ENCODE data around the gene RIPOR2. TPM values are rescaled to one million over a fixed set of nuclear protein-coding genes. Genes with fewer than 3 reads are reported as not detected.
A peak's percentile ranks its signal among the peaks of the same experiment; 100 is the strongest.

The RIPOR2 gene
- total and polyA plus RNA-seq, 11 donors: 0.76 to 14.2 (median 4.2) TPM

DNA sequence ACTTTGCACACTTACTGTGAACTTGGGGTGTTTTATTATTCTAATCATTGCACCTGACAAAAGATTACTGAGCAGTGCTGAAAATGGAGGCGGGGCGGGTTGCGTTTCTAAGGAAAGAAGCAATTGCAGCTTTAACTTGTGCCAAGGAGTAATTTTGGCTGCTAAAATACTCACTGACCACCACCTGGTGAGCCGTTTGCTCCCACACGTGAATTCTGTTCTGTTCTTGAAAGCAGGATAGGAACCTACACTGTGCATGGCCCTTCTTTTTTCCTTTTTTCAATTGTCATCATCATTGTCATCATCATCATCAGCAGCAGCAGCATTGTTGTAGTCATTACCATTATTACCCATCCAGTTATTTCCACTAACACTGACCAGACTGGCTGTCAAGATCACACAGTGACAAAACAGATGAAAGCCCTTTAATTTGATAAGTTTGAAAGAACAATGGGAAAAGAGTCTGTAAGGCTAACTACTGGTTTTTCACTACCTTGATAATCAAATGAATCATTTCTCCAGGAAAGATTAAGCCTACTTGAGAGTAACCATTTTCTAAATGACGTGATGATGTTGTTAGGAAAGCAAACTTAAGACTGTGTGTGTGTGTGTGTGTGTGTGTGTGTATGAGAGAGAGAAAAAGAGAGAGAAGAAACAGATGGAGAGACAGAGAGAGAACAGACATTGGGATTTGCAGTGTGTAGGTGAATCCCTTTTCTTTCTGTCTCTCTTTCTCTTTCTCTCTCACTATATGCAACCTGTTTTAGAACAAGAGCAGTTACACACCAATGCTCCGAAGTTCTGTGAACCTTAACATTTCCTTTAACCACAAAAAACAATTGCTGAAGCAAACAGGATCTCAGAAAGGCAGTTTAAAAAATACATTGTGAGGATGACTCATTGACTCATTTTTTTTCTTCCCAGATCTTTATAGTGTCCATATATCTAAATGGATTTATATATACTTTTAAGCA, 3.8 kb downstream of the RIPOR2 start:
- Histone ChIP-seq H3K4me3 (peak overlapping the region in 1 of 12 donors; percentile 58), H3K9me3 (no peaks in the 10 kb centered on the region), H3K27ac (peak overlapping the region in 6 of 12 donors; percentile 34 to 83 (median 48)), H3K36me3 (no peaks in the 10 kb centered on the region), H3K27me3 (no peaks in the 10 kb centered on the region), H3K4me1 (peaks cover 5 to 71% (median 25%) of the 10 kb centered on the region in 12 donors)
- WGBS, 4 donors: 46 to 58% (median 52%) methylated on average over 7 of the region's 7 CpGs
- TF ChIP-seq, protein P1, sequence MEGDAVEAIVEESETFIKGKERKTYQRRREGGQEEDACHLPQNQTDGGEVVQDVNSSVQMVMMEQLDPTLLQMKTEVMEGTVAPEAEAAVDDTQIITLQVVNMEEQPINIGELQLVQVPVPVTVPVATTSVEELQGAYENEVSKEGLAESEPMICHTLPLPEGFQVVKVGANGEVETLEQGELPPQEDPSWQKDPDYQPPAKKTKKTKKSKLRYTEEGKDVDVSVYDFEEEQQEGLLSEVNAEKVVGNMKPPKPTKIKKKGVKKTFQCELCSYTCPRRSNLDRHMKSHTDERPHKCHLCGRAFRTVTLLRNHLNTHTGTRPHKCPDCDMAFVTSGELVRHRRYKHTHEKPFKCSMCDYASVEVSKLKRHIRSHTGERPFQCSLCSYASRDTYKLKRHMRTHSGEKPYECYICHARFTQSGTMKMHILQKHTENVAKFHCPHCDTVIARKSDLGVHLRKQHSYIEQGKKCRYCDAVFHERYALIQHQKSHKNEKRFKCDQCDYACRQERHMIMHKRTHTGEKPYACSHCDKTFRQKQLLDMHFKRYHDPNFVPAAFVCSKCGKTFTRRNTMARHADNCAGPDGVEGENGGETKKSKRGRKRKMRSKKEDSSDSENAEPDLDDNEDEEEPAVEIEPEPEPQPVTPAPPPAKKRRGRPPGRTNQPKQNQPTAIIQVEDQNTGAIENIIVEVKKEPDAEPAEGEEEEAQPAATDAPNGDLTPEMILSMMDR (IDR thresholded peaks at IDR 0.05): no peak
- TF ChIP-seq POLR2A (IDR thresholded peaks at IDR 0.05): no peak
- intact Hi-C loops (cut with DNase I): loop anchor here in 1 of 10 donors (10.0 kb wide), 1 partner anchor 77 kb away; no protein-coding TSS in a partner anchor
- ATAC-seq (no peak), DNase-seq (no peak)

DNA sequence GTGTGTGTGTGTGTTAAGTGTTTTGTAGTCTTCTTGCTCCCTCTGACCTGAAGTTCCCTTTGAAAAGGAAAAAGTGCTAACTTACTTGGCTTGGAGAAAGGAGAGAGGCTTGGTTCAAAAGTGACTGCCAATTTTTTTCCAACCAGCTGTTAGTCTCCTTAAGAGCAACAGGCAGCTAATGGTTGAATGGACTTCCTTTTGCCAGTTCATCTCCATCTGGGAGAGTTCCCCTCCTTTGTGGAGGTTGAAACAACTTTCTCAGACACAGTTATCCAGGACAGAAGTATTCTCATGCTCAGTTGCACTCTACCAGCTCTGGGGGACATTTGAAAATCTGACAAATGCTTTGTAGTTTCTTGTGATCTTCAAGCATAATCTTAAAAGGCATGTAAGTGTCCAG, 4.5 kb downstream of the RIPOR2 start:
- Histone ChIP-seq H3K4me3 (peak overlapping the region in 1 of 12 donors; percentile 58), H3K27me3 (no peaks in the 10 kb centered on the region), H3K27ac (peak overlapping the region in 7 of 12 donors; percentile 34 to 83 (median 51)), H3K36me3 (no peaks in the 10 kb centered on the region), H3K9me3 (no peaks in the 10 kb centered on the region), H3K4me1 (peaks cover 5 to 66% (median 25%) of the 10 kb centered on the region in 12 donors)
- ATAC-seq: peak; percentile 34 to 59 (median 44)
- peak in 1 of 5 donors; percentile 21 for DNase-seq
- TF ChIP-seq, protein P1 (IDR thresholded peaks at IDR 0.05): no peak
- TF ChIP-seq POLR2A (IDR thresholded peaks at IDR 0.05): no peak
- intact Hi-C loops (cut with DNase I): loop anchor here in 1 of 10 donors (10.0 kb wide), 1 partner anchor 76 kb away; no protein-coding TSS in a partner anchor

DNA sequence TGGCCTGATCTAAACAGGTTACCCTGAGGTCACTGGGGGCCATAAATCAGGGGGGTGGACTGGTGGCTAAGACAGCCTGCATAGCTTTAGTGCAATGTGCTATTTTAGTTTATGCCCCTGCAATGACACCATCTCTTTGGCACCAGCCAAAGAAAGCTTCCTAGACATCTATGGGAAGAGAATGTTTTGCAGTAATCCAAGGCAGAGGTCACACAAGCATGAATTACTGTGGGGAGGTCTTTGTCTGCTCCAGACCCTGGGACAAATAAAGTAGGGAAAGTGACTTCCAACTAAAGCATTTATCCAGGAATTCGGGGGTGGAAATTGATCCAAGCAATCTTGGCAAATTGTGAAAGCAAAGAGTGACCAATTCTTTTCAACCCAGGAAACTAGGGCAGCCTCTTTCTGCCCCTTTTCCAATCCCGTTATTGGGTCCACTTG, 5.3 kb downstream of the RIPOR2 start:
- TF ChIP-seq, protein P1 (IDR thresholded peaks at IDR 0.05): no peak
- TF ChIP-seq POLR2A (IDR thresholded peaks at IDR 0.05): no peak
- ATAC-seq (peak; percentile 79 to 95 (median 94)), DNase-seq (peak in 4 of 5 donors; percentile 41 to 54 (median 45))
- Histone ChIP-seq H3K4me3 (peak overlapping the region in 1 of 12 donors; percentile 6), H3K27me3 (no peaks in the 10 kb centered on the region), H3K9me3 (no peaks in the 10 kb centered on the region), H3K4me1 (peaks cover 5 to 66% (median 25%) of the 10 kb centered on the region in 12 donors), H3K27ac (peak overlapping the region in 10 of 12 donors; percentile 8 to 83 (median 56)), H3K36me3 (no peaks in the 10 kb centered on the region)
- WGBS, 4 donors: 2 to 21% (median 15%) methylated on average over 2 of the region's 2 CpGs
- intact Hi-C loops (cut with DNase I): loop anchor here in 1 of 10 donors (10.0 kb wide), 1 partner anchor 76 kb away; no protein-coding TSS in a partner anchor

DNA sequence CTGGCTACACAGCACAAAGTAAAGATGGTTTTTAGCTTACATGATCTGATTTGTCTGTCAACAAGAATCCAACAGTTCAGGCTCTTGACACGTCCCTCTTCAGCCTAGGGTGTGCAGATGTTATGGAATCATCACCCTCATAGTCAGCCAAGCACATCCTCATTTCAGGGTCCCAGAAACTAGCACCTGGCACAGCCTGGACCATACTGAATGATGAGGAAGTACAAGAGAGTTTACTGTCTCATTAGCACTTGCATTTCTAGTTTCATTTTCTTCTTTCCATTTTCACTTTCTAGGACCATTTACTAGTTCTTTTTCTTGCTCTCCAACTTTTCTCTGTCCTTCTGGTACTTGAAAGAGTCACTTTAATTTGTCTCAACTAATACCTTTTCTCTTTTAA, 6.5 kb downstream of the RIPOR2 start:
- WGBS, 4 donors: 27 to 46% (median 36%) methylated on average over 1 of the region's 1 CpG
- intact Hi-C loops (cut with DNase I): no loop called here

More for the DNA sequence above, 6.5 kb downstream of the RIPOR2 start:
- H3K27me3 ChIP-seq: no peaks in the 10 kb centered on the region
- peak overlapping the region in 4 of 12 donors; percentile 60 to 83 (median 64) for H3K27ac ChIP-seq
- H3K4me1 ChIP-seq: peaks cover 5 to 75% (median 25%) of the 10 kb centered on the region in 12 donors
- H3K9me3 ChIP-seq: no peaks in the 10 kb centered on the region
- ATAC-seq (peak in 2 of 4 donors; percentile 20 to 26), DNase-seq (no peak)
- H3K36me3 ChIP-seq: no peaks in the 10 kb centered on the region
- H3K4me3 ChIP-seq: peak overlapping the region in 1 of 12 donors; percentile 32
- TF ChIP-seq, protein P1 (IDR thresholded peaks at IDR 0.05): no peak
- no peak for TF ChIP-seq POLR2A (IDR thresholded peaks at IDR 0.05)
